ENCODE measurements around the gene PTPRB.

The PTPRB gene

DNA sequence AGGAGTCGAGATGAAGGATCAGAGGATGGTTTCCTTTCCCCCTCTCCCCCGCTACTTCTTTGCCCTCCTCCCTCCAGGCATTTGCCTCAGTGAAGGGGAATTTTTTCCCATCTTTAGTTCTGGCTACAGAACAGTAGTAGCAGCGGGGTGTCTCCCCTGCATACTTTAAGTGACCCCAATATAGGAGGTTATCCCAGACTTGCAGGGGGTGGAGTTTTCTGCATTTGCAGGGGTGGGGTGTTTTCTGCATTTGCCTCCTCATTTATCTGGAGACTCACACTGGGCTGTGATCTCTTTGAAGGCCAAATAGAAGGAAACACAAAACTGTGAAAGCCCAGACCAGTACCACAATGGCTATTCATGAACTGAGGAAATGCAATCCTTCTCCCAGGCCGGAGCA is 19.8 kb downstream of the PTPRB start:
- Histone ChIP-seq H3K27ac (ENCODE audit: low read depth, low read length) (no peak overlapping the region), H3K14ac (ENCODE audit: low read length) (no peak overlapping the region), H2BK120ac (ENCODE audit: insufficient read depth, low read length, poor library complexity) (no peak overlapping the region), H3K4ac (ENCODE audit: low read depth, low read length) (no peak overlapping the region), H3K79me2 (ENCODE audit: control insufficient read depth, insufficient read depth, low read length, poor library complexity) (no peaks in the 10 kb centered on the region), H4K8ac (ENCODE audit: low read depth, low read length) (no peak overlapping the region), H3K9ac (ENCODE audit: low read length) (no peak overlapping the region), H3K9me3 (ENCODE audit: insufficient read depth, low read depth, low read length) (no peaks in the 10 kb centered on the region), H3K4me1 (ENCODE audit: control insufficient read depth in 1 of 2, insufficient read depth in 2 of 2, low read length in 2 of 2) (no peaks in the 10 kb centered on the region), H2BK12ac (ENCODE audit: low read length) (no peak overlapping the region), H3K4me3 (ENCODE audit: low read depth, low read length) (no peak overlapping the region), H3K23ac (ENCODE audit: low read length) (no peak overlapping the region), H2AFZ (ENCODE audit: insufficient read depth, low read length, poor library complexity) (no peak overlapping the region), H2AK5ac (ENCODE audit: low read length) (no peak overlapping the region), H3K4me2 (ENCODE audit: low read length) (no peak overlapping the region), H3K36me3 (ENCODE audit: control insufficient read depth in 1 of 2, insufficient read depth in 2 of 2, low read length in 2 of 2) (no peaks in the 10 kb centered on the region), H3K27me3 (ENCODE audit: insufficient read depth, low read length) (no peaks in the 10 kb centered on the region), H4K12ac (ENCODE audit: low read depth, low read length) (no peak overlapping the region), H2BK5ac (ENCODE audit: low read depth, low read length, poor library complexity) (no peak overlapping the region), H3K18ac (ENCODE audit: low read length) (no peak overlapping the region), H3K79me1 (ENCODE audit: low read length) (no peaks in the 10 kb centered on the region), H4K91ac (ENCODE audit: low read depth, low read length) (no peak overlapping the region)
- WGBS (ENCODE audit: extremely low coverage, insufficient coverage, insufficient read length), result no CpG with 5 or more reads among the region's 4 CpGs
- no peak for DNase-seq

DNA sequence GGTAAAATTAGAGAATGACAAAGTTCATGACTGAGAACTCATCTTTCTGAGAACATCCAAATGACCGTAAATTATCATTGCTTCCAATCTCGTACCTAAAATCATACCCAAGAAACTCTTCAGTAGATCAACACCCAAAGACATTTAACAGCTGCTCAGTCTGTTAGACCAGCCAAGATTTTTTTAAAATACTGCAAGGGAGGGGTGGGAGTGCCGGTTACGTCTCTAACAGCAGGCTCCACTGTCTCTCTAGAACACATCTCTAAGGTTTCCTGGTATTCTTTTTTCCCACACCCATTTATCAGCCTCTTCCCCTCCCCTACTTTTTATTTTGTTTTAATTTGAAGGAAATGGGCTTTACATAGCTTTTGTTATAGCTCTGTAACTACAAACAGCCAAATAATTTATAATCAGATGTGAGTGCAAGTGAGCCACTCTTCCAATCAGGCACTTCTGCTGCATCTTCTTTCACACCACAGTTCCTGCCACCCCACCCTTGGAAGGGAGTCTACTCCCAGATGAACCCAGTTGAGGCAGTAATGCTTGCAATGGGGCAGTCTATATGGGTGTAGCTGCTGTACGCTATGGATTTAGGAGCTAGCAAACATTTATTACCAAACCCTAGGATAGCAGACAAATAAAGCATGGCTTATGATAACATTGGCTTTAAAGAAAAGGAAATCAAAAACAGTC is 21.9 kb downstream of the PTPRB start:
- no peak overlapping the region for H3K4me3 ChIP-seq (ENCODE audit: low read depth, low read length)
- H3K79me1 ChIP-seq (ENCODE audit: low read length), result no peaks in the 10 kb centered on the region
- no peak overlapping the region for H3K9ac ChIP-seq (ENCODE audit: low read length)
- H4K12ac ChIP-seq (ENCODE audit: low read depth, low read length), result no peak overlapping the region
- no peak overlapping the region for H3K4me2 ChIP-seq (ENCODE audit: low read length)
- H2BK5ac ChIP-seq (ENCODE audit: low read depth, low read length, poor library complexity), result no peak overlapping the region
- no peak overlapping the region for H2AFZ ChIP-seq (ENCODE audit: insufficient read depth, low read length, poor library complexity)
- no peak overlapping the region for H3K23ac ChIP-seq (ENCODE audit: low read length)
- no CpG with 5 or more reads among the region's 5 CpGs for WGBS (ENCODE audit: extremely low coverage, insufficient coverage, insufficient read length)
- H2AK5ac ChIP-seq (ENCODE audit: low read length), result no peak overlapping the region
- no peaks in the 10 kb centered on the region for H3K27me3 ChIP-seq (ENCODE audit: insufficient read depth, low read length)
- no peak overlapping the region for H3K14ac ChIP-seq (ENCODE audit: low read length)
- H3K27ac ChIP-seq (ENCODE audit: low read depth, low read length), result no peak overlapping the region
- no peak overlapping the region for H2BK12ac ChIP-seq (ENCODE audit: low read length)
- DNase-seq, result no peak
- no peak overlapping the region for H4K91ac ChIP-seq (ENCODE audit: low read depth, low read length)
- H3K4ac ChIP-seq (ENCODE audit: low read depth, low read length), result no peak overlapping the region
- H3K79me2 ChIP-seq (ENCODE audit: control insufficient read depth, insufficient read depth, low read length, poor library complexity), result no peaks in the 10 kb centered on the region
- H4K8ac ChIP-seq (ENCODE audit: low read depth, low read length), result no peak overlapping the region
- H2BK120ac ChIP-seq (ENCODE audit: insufficient read depth, low read length, poor library complexity), result no peak overlapping the region
- H3K18ac ChIP-seq (ENCODE audit: low read length), result no peak overlapping the region
- no peaks in the 10 kb centered on the region for H3K36me3 ChIP-seq (ENCODE audit: control insufficient read depth in 1 of 2, insufficient read depth in 2 of 2, low read length in 2 of 2)
- H3K9me3 ChIP-seq (ENCODE audit: insufficient read depth, low read depth, low read length), result no peaks in the 10 kb centered on the region
- H3K4me1 ChIP-seq (ENCODE audit: control insufficient read depth in 1 of 2, insufficient read depth in 2 of 2, low read length in 2 of 2), result no peaks in the 10 kb centered on the region

DNA sequence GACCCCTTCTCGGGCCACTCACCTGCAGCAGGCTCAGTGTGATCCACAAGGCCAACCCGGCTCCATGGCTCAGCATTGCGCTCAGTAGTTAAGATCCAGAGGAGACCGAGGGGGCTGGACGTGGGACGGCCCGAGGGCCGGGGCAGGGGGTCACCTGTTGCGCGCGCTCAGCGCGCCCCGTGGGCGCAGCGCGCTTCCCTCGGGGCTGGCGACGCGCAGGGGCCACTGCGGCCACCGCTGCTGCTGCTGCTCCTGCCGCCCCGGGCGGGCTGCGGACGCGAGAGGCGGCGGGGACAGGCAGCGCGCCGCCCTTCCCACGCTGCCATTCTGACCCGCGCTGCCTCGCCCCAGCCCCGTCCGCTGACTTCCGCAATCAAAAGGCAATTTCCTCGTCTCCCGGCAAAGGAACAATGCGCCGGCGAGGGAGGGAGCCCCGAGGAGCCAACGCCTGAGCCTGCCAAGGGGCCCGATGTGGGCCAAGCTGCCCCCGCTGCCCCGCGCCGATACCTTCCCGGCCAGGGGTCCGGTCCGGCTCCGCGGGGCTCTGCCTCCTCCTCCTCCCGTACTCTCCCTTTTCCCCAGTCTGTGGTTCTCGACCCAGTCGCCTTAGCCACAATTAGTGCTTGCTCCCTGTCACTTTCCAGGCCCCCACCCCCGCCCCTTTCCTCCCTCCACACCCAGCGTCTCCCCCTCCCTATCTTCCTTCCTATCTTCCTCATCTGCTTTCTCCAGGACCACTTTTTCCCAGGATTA is 27.3 kb downstream of the PTPRB start:
- Histone ChIP-seq H2BK120ac (ENCODE audit: insufficient read depth, low read length, poor library complexity) (no peak overlapping the region), H2BK5ac (ENCODE audit: low read depth, low read length, poor library complexity) (no peak overlapping the region), H4K91ac (ENCODE audit: low read depth, low read length) (no peak overlapping the region), H2AFZ (ENCODE audit: insufficient read depth, low read length, poor library complexity) (peak overlapping the region; percentile 6), H4K12ac (ENCODE audit: low read depth, low read length) (no peak overlapping the region), H2BK12ac (ENCODE audit: low read length) (no peak overlapping the region), H4K8ac (ENCODE audit: low read depth, low read length) (peak overlapping the region; percentile 3), H3K4me2 (ENCODE audit: low read length) (peak overlapping the region; percentile 92), H3K36me3 (ENCODE audit: control insufficient read depth in 1 of 2, insufficient read depth in 2 of 2, low read length in 2 of 2) (no peaks in the 10 kb centered on the region), H3K4me3 (ENCODE audit: low read depth, low read length) (peak overlapping the region; percentile 65), H3K4ac (ENCODE audit: low read depth, low read length) (no peak overlapping the region), H3K23ac (ENCODE audit: low read length) (no peak overlapping the region), H3K79me2 (ENCODE audit: control insufficient read depth, insufficient read depth, low read length, poor library complexity) (no peaks in the 10 kb centered on the region), H2AK5ac (ENCODE audit: low read length) (no peak overlapping the region), H3K79me1 (ENCODE audit: low read length) (no peaks in the 10 kb centered on the region), H3K4me1 (ENCODE audit: control insufficient read depth in 1 of 2, insufficient read depth in 2 of 2, low read length in 2 of 2) (peaks cover 2 to 8% of the 10 kb centered on the region in 2 experiments), H3K14ac (ENCODE audit: low read length) (no peak overlapping the region), H3K9me3 (ENCODE audit: insufficient read depth, low read depth, low read length) (peaks cover 3% of the 10 kb centered on the region), H3K27ac (ENCODE audit: low read depth, low read length) (no peak overlapping the region), H3K27me3 (ENCODE audit: insufficient read depth, low read length) (peaks cover 3% of the 10 kb centered on the region), H3K18ac (ENCODE audit: low read length) (no peak overlapping the region), H3K9ac (ENCODE audit: low read length) (no peak overlapping the region)
- DNase-seq, result peak in 1 of 2 donors; percentile 36
- no CpG with 5 or more reads among the region's 63 CpGs for WGBS (ENCODE audit: extremely low coverage, insufficient coverage, insufficient read length)

DNA sequence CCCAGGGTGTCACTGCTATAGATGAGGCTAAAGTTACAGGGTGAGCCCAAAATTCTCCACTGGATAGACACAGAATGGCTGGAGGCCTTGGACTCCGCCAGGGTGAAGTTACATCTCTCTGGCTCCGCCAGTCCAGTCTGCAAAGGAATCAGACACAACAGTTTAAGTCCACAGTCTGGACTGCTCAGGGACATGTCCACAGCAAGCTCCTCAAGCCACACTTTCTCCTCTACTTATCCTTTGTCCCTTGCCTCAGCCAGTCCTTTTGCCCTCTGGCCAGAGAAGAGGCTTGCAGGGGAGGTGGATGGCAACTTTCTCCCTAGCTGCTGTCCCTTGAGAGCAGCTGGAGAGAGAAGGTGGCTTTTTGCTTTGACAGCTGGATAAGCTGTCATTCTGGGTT is 28.0 kb downstream of the PTPRB start:
- Histone ChIP-seq H3K36me3 (ENCODE audit: control insufficient read depth in 1 of 2, insufficient read depth in 2 of 2, low read length in 2 of 2) (no peaks in the 10 kb centered on the region), H3K4me3 (ENCODE audit: low read depth, low read length) (no peak overlapping the region), H3K9ac (ENCODE audit: low read length) (no peak overlapping the region), H3K4me2 (ENCODE audit: low read length) (peak overlapping the region; percentile 92), H3K9me3 (ENCODE audit: insufficient read depth, low read depth, low read length) (peaks cover 3% of the 10 kb centered on the region), H3K79me2 (ENCODE audit: control insufficient read depth, insufficient read depth, low read length, poor library complexity) (no peaks in the 10 kb centered on the region), H4K91ac (ENCODE audit: low read depth, low read length) (no peak overlapping the region), H2BK120ac (ENCODE audit: insufficient read depth, low read length, poor library complexity) (no peak overlapping the region), H3K79me1 (ENCODE audit: low read length) (no peaks in the 10 kb centered on the region), H4K12ac (ENCODE audit: low read depth, low read length) (no peak overlapping the region), H3K4me1 (ENCODE audit: control insufficient read depth in 1 of 2, insufficient read depth in 2 of 2, low read length in 2 of 2) (peaks cover 2 to 8% of the 10 kb centered on the region in 2 experiments), H3K23ac (ENCODE audit: low read length) (no peak overlapping the region), H3K14ac (ENCODE audit: low read length) (no peak overlapping the region), H3K27ac (ENCODE audit: low read depth, low read length) (no peak overlapping the region), H2AFZ (ENCODE audit: insufficient read depth, low read length, poor library complexity) (no peak overlapping the region), H3K4ac (ENCODE audit: low read depth, low read length) (no peak overlapping the region), H2AK5ac (ENCODE audit: low read length) (no peak overlapping the region), H4K8ac (ENCODE audit: low read depth, low read length) (no peak overlapping the region), H3K18ac (ENCODE audit: low read length) (no peak overlapping the region), H2BK12ac (ENCODE audit: low read length) (no peak overlapping the region), H3K27me3 (ENCODE audit: insufficient read depth, low read length) (peaks cover 3% of the 10 kb centered on the region), H2BK5ac (ENCODE audit: low read depth, low read length, poor library complexity) (no peak overlapping the region)
- no CpG with 5 or more reads among the region's 2 CpGs for WGBS (ENCODE audit: extremely low coverage, insufficient coverage, insufficient read length)
- DNase-seq, result no peak
